Left lobe of liver (tissue), 2 donors: ENCODE results near the gene WDSUB1. TPM values are rescaled to one million over a fixed set of nuclear protein-coding genes. Genes with fewer than 3 reads are reported as not detected.

Experiments
- ATAC-seq: fragments of 200-7000 bp; cut with Tn5 transposase; one replicate; pipeline ENCODE4 v1.9.1; 2020; ENCODE audit warnings: mild to moderate bottlenecking, moderate library complexity
- DNase-seq: peaks from one replicate; pipeline ENCODE4 v3.0.0-alpha.2; 2020; ENCODE audit warnings: low spot score
- total RNA-seq: library from RNA; stranded (reverse); gene quantifications from one replicate; pipeline ENCODE4 v1.2.1, GENCODE V29; 2021
- donor health status: DM: no; HTN: no; CAD: no; lungs with moderate emphysema.
- donor health status: DM: no; HTN: yes; CAD: no.

Gene WDSUB1
- total RNA-seq, 1 donor from 2014 or later = 2.4 TPM

DNA sequence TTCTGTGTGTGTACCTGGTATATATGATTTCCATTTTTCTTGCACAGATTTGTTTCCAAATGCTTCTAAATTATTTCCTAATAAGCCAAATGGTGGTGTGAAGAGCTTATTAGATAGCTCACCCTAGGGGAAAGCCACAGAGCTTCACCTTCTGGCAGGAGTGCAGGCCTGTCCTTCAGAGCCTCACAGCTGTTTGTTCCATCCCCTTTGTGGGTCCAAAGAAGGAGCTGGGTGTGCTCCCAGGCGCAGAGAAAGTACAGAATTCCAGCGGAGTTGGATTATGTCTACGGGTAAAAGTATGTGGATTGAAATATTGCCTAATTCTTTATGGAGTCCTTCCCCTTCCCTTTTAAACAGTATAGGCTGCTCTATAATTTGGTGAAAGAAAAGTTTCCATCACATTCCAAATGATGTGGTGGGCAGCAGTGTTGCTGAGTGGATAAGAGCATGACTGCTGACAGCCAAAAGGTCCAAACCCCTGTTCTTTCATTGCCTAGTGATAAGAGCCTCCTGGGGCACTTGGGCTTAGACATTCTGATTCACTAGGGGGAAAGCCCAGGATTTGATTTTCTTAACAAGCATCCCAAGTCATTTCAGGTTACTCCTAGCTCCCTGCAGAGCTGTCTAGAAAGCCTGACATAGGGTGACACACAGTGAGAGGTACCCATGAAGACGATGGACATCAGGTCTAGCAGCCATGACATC is 86.6 kb downstream of the WDSUB1 start:
- ATAC-seq = no peak
- no peak for DNase-seq

DNA sequence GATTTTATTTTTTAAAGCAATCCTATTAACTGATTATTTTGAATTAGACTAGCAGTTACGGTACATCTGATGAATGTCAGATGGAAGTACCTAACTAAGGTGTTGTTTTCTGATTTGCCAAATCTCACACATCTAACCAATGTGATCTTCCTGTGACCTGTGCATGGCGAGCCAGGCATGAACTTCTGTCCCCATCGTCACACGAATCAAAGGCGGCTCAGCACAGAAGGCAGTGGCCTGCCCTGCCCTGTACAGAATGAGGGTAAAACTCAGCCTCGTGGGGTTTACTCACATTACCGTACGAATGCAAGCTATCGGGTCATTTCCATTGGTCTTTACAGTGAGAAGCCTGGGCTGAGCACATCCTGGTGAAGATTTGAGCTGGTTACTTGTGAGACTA is 87.3 kb downstream of the WDSUB1 start:
- no peak for ATAC-seq

GRCh38 chr2:159196393-159196925 is 90.0 kb downstream of the WDSUB1 start:
- DNase-seq (no peak), ATAC-seq (no peak)

More for the DNA sequence above, 87.3 kb downstream of the WDSUB1 start:
- DNase-seq = no peak

- DNase-seq (no peak), ATAC-seq (no peak)
Measured at GRCh38 chr2:159195697-159196096, 90.8 kb downstream of the WDSUB1 start.

DNA sequence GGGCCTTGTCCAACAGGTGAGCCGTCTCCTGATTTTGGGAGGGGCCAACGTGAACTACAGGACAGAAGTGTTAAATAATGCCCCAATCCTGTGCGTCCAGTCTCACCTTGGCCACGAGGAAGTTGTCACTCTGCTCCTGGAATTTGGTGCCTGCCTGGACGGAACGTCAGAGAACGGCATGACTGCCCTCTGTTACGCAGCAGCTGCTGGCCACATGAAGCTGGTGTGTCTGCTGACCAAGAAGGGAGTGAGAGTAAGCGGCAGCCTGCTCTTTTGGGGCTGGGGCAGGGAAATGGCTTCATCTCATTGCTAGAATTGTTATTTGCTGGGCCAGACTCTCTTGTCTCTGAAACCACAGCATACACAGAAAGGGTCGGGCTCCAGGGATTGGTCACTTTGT is 92.3 kb downstream of the WDSUB1 start:
- DNase-seq (no peak), ATAC-seq (no peak)

DNA sequence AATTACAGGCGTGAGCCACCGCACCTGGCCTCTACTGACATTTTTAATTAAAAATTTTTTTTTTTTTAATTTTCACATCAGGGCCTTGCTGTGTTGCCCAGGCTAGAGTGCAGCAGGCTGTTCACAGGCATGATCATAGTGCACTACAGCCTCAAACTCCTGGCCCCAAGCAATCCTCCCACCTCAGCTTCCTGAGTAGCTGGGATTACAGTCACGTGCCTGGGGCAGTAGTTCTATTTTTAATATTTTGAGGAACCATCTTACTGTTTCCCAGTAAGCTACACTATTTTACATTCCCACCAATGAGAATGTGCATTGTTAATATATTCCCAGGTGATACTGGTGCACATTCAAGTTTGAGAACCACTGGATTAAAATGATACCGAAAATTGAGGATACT is 92.7 kb downstream of the WDSUB1 start:
- no peak for ATAC-seq
- no peak for DNase-seq

DNA sequence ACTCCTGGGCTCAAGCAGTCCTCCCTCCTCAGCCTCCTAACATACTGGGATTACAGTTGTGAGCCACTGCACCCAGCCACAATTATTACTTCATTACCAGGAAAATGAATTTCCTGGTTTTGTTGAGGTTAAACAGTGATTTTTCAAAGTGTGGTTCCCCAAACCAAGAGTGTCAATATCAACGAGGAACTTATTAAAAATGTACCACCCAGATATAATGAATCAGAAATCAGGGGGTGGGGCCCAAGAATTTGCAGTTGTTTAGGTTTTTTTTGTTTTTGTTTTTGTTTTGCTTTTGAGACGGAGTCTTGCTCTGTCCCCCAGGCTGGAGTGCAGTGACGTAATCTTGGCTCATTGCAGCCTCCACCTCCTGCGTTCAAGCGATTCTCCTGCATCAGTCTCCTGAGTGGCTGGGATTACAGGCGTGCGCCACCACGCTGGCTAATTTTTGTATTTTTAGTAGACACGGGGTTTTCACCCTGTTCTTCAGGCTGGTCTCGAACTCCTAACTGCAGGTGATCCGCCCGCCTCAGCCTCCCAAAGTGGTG is 94.1 kb downstream of the WDSUB1 start:
- no peak for DNase-seq

GRCh38 chr2:159188449-159188848 is 98.1 kb downstream of the WDSUB1 start:
- peak; percentile 40 for ATAC-seq
- no peak for DNase-seq

More for the DNA sequence above, 94.1 kb downstream of the WDSUB1 start:
- ATAC-seq = no peak

- no peak for ATAC-seq
- DNase-seq = no peak
Measured at GRCh38 chr2:159187106-159187505, 99.4 kb downstream of the WDSUB1 start.

- no peak for DNase-seq
- no peak for ATAC-seq
Measured at GRCh38 chr2:159186462-159186861, 100.0 kb downstream of the WDSUB1 start.
